ENCODE results near the gene HNF4A.
"Not testable (repeated sequence)": the region's sequence is repeated elsewhere in the genome, so short reads cannot be mapped to it uniquely, and the experiment has no call there.

Gene HNF4A

DNA sequence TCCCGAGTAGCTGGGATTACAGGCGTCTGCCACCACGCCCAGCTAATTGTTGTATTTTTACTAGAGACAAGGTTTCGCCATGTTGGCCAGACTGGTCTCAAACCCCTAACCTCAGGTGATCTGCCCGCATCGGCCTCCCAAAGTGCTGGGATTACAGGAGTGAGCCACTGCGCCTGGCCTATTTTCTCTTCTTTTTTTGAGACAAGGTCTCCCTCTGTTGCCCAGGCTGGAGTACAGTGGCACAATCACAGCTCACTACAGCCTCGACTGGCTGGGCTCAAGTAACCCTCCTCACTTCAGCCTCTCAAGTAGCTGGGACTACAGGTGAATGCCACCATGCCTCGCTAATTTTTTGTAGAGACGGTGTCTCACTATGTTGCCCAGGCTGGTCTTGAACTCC is 9.6 kb upstream of the HNF4A start:
- not testable (repeated sequence) for DNase-seq

DNA sequence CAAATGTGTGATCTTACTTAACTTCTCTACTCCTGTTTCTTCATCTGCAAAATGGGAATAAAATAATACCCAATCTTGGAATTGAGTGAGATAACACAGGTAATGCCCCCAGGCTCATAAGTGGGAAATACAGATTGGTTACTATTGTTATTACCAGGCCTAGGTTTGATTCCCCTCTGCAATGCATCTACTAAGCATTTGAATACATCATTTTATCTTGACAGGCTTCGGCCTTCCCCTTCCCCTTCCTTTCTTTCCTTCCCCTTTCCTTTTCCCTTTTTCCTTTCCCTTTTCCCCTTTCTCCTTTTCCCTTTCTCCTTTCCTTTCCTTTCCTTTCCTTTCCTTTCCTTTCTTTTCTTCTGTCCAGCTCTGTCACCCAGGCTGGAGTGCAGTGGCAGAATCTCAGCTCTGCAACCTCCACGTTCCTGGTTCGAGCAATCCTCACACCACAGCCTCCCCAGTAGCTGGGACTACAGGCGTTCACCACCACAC is 7.3 kb upstream of the HNF4A start:
- DNase-seq, result no peak

DNA sequence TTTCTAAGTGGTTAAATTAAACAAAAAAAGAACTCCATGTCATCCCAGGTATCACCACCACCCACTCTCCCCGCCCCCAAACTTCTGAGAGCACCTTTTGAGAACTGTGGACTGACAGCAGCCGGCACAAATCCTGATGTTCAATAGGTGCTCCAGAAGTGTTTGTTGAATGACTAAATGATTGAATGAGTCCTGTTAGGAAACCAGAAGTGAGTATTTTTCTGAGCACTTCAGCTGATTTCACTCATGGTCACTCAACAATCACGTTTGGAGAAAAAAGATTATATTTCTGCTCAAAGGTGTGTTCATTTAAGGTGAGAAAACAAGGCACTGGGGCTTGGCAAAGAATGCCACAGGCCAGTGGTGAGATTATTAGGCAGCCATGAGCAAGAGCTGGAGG is 6.2 kb upstream of the HNF4A start:
- no peak for DNase-seq

DNA sequence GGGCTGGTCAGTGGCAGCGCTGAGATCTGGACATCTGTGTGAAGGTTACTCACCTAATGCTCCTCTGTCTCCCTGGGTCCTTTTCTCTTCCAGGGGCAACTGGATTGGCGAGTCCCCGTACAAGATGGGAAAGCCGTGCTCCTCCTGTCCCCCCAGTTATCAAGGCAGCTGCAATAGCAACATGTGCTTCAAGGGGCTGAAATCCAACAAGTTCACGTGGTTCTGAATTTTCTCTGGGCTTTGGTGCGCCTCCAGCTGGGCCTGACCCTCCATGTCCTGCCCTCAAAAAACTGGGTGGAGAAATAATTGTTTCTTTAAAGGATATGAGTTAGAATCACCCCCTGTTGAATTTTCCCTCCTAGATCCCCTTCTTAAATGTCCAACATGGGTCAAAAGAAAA is 4.9 kb upstream of the HNF4A start:
- DNase-seq, result no peak

DNA sequence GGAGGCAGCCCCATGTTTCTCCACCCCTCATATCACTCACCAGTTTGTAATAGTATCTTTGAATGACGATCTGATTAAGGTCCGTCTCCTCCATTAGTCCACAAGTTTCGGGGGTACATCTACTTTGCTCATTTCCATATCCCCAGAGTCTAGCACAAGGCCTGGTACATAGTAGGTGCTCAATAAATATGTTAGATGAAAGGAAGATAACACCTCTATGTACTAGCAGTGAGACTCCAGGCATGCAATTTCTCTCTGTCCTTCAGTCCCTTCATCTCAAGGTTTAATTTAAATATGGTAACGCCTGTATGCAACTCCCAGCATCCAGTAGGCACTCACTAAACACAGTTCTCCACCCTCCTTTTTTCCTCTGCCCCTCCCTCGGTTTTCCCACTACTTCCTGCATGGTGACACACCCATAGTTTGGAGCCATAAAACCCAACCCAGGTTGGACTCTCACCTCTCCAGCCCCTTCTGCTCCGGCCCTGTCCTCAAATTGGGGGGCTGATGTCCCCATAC is 461 bp upstream of the HNF4A start:
- DNase-seq, result peak; percentile 83

DNA sequence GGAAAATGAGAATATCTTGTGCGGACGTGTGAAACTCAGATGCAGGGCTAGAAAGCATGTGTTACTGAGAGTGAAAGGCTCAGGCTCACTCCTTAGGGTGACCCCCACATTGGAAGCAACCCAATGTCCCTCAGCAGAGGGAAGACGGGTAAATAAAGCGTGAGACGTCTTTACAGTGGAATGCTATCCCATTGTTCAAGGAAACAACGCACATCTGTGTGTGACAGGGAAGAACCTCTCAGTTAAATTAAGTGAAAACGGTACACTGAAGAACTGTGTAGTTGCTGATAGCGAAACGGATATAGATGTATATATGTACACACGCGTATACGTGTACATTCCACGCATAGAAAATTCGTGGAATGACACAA is 839 bp downstream of the HNF4A start:
- DNase-seq, result no peak

GRCh38 chr20:44357020-44357419 is 1.5 kb downstream of the HNF4A start:
- DNase-seq, result no peak

DNA sequence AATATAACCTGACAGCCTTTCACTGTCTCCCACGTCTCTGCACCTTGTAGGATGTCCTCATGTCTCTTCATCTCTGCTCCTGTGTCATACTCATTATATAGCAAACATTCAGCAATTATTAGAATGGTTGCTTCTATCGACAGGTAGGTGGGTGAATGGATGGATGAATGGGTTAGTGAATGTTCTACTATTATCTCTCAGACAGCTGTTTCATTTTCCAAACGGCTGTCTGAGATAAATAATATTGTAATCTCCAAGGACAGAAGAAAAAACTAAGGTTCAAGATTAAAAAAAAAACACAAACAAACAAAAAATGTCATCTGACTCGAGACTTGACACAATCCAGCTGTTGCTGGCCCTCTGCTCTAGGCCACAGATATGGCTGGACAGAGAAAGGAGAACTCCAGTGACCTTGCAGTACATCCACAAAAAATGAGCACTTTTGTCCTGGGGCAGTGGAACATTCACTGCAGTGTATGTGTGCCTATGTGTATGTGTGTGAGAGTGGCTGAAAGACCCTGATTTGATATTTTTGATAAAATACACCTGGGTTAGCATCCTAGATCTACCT is 2.1 kb downstream of the HNF4A start:
- DNase-seq, result no peak

DNA sequence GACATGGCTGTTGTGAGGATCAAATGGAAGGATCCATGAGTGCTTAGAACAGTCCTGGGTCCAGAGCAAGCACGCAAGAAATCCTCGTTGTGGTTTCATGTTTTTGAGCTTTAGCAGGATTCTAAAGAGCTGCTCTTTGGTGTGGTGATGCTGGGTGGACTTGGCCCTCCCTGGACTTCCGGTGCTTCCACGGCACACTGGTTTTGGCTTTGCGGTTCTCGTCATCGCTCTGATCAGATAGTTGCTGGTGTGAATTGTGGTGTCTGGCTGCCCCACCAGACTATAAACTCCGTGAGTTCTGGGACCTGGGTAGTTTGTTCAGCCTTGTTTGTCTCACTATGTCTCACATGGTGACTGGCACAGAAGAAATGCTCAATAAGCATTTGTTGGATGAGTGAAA is 3.3 kb downstream of the HNF4A start:
- DNase-seq, result no peak

DNA sequence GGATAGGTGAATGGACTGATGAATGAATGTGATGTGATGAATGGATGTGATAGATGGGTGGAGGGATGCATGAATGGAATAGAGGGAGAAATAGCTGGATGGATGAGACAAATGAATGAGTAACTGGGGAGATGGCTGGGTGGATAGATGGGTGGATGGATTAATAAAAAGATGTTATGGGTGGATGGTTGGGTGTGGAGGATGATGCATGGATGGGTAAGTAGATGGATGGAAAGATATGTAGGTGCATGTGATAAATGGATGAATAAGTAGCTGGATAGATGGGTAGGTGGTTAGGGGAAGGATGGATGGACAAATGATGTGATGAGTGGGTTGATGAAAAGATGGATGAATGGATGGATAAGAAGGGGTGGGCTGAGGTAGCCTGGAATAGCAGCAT is 4.7 kb downstream of the HNF4A start:
- DNase-seq, result no peak

GRCh38 chr20:44361021-44361420 is 5.5 kb downstream of the HNF4A start:
- DNase-seq, result no peak

- no peak for DNase-seq
These were observed 7.0 kb downstream of the HNF4A start for GRCh38 chr20:44362466-44362940.

DNA sequence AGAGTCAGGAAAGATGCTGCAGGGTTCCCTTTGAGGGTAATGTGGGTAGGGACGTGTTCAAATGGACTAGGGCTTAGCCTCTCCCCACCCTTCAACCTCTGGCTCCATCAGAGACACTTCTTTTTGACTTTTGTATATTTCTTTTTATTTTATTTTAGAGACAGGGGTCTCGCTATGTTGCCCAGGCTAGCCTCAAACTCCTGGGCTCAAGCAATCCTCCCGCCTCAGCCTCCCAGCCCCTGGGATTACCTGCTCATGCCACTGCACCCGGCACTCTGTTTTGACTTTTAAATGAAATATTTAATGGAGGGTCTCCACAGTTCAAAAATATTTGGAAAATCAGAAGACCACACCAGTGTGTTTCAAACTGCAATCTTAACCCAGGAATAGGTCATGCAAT is 8.6 kb downstream of the HNF4A start:
- no peak for DNase-seq

- DNase-seq, result no peak
These were observed 9.3 kb downstream of the HNF4A start for GRCh38 chr20:44364780-44365179.

GRCh38 chr20:44367746-44368145 is 12.2 kb downstream of the HNF4A start:
- DNase-seq, result no peak

DNA sequence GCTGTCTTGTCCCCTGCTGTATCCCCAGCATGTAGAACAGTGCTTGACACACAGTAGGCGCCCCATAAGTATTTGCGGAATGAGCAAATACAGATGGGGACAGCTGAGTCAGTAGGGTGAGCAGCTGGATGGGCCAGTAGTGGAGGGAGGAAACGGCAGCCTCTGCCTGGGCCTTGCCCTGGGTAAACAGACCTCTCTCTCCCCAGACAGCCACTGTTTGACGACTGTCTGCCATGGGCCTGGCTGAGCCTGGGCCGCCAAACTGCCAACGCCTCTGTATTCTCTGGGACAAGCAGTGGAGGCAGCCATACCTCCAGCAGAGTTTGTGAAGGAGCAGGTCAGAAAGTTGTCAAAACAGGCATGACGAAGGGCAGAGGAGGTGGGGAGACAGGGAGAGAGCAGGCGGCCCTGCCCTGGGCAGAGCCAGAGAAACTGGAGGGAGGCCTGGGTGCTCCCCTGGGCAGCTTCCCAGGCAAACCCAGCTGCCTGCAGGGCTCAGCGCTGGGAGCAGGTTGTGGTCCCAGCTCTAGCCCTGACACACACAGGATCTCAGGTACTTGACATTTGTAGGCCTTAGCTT is 15.2 kb downstream of the HNF4A start:
- DNase-seq, result peak; percentile 95

GRCh38 chr20:44382641-44383040 is 27.1 kb downstream of the HNF4A start:
- no peak for DNase-seq

DNA sequence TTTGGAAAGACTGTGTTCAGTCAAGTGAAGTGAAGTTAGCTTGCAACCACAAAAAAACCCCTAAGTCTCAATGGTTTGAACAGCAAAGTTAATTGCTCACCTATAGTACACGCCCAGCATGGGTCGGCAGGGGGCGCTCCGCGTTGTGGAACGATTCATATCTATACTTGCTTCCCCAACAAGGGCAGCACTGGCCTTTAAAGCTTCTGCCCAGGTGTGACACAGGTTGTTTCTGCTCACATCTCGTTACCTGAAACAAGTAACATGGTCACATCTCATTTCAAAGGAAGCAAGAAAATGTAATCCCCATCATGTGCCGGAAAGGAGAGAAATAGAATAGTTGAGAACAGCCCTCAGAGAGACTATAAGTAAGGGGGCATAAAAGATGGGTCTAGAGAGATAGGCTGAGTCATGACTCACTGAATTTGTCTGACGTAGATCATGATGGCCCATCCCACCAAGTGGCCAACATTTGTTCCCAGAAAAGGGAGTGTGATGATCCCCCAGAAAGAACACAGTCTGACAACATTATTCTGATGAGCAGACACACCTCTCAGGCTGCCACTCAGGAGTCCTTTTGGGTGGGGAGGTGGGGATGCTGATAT is 29.0 kb downstream of the HNF4A start:
- peak; percentile 91 for DNase-seq

- peak; percentile 86 for DNase-seq
These were observed 33.0 kb downstream of the HNF4A start for GRCh38 chr20:44388466-44389023.

GRCh38 chr20:44389871-44390270 is 34.4 kb downstream of the HNF4A start:
- DNase-seq, result no peak

GRCh38 chr20:44390280-44390679 is 34.8 kb downstream of the HNF4A start:
- DNase-seq, result no peak

GRCh38 chr20:44392088-44392775 is 36.7 kb downstream of the HNF4A start:
- DNase-seq, result no peak

All from DMS53 (cell line).